Psoas muscle (tissue), 8 donors: ENCODE measurements around the gene PLXNB2. TPM values are rescaled to one million over a fixed set of nuclear protein-coding genes. Genes with fewer than 3 reads are reported as not detected.
A peak's percentile ranks its signal among the peaks of the same experiment; 100 is the strongest.
"Not testable (repeated sequence)": the region's sequence is repeated elsewhere in the genome, so short reads cannot be mapped to it uniquely, and the experiment has no call there.

ENCODE experiments used
- ATAC-seq, 4 donors: fragments of 200-7000 bp; cut with Tn5 transposase; one replicate each; pipeline ENCODE4 v1.9.1; 2020; ENCODE audit warnings: moderate library complexity in 3 of 4, mild to moderate bottlenecking in 2 of 4
- DNase-seq, 2 donors: peaks; one replicate each; pipeline ENCODE4 v3.0.0-alpha.2; 2020
- H3K27ac ChIP-seq: fragments of 200-600 bp; one replicate; pipeline ENCODE4 v1.8.0; 2022
- H3K27me3 ChIP-seq, 3 donors: fragments of 200-600 bp in 1 of 3; one replicate each; pipeline versions ENCODE4 v1.6.1 to v1.8.0; 2013 to 2022; ENCODE audit warnings: low read length in 2 of 3, mild to moderate bottlenecking in 2 of 3, moderate library complexity in 1 of 3; ENCODE audit not compliant: insufficient read depth in 3 of 3
- H3K36me3 ChIP-seq, 2 donors: fragments of 200-600 bp in 1 of 2; one replicate each; pipeline versions ENCODE4 v1.6.1 to v1.8.0; 2013 to 2022; ENCODE audit warnings: low read depth in 1 of 2, mild to moderate bottlenecking in 1 of 2, moderate library complexity in 1 of 2; ENCODE audit not compliant: insufficient read depth in 1 of 2
- H3K4me1 ChIP-seq: fragments of 200-600 bp; one replicate; pipeline ENCODE4 v1.8.0; 2022
- H3K4me3 ChIP-seq: fragments of 200-600 bp; one replicate; pipeline ENCODE4 v1.8.0; 2022; ENCODE audit warnings: mild to moderate bottlenecking
- H3K9me3 ChIP-seq: fragments of 200-600 bp; one replicate; pipeline ENCODE4 v1.8.0; 2022
- CTCF ChIP-seq: fragments of 200-600 bp; IDR thresholded peaks from one replicate; pipeline ENCODE4 v1.8.0; 2022; ENCODE audit warnings: antibody characterized with exemption
- WGBS, 3 donors: extraction: QIAGEN DNeasy Blood & Tissue Kit; methylation state at CpG; one replicate each; pipeline versions ENCODE4 v1.1.6 to v1.1.7; 2013; 5-methylcytosine and 5-hydroxymethylcytosine counted together
- intact Hi-C, 2 donors: fragments of 100-400 bp; cut with DNase I; formaldehyde crosslinking; loops; one replicate each; pipeline versions ENCODE4 v1.11.0 to v1.14.2; 2022
- polyA plus RNA-seq, 3 donors: library from polyadenylated mRNA; stranded (reverse); fragments of 200-250 nt; gene quantifications; one replicate each; pipeline ENCODE4 v1.2.3, GENCODE V29; 2013
- total RNA-seq, 4 donors: library from RNA; stranded (reverse); fragmentation: NEBNext Ultra II Directional in 2 of 4; extraction: Animal tissue kit (Norgen Biotek cat#: 25700) in 2 of 4; gene quantifications; one replicate each; pipeline versions ENCODE4 v1.2.1 to v1.2.4, GENCODE V29; 2021 to 2023
- donor health status: healthy with polysubstance abuse.
- donor health status: DM: no; HTN: no; CAD: no; lungs with moderate emphysema.
- donor health status: Bipolar disorder and iron deficiency.
- donor health status: healthy.
- donor health status: DM: yes; HTN: yes; CAD: no.
- donor health status: DM: no; HTN: no; CAD: no.
- donor health status: DM: no; HTN: no; CAD: no.
- donor health status: DM: yes; HTN: yes; CAD: no.

Gene PLXNB2
- total and polyA plus RNA-seq, 7 donors: 3.9 to 43.7 (median 13.6) TPM

GRCh38 chr22:50274771-50275170, 32.7 kb downstream of the PLXNB2 start:
- Histone ChIP-seq H3K27me3 (peaks cover 0 to 14% (median 10%) of the 10 kb centered on the region in 3 donors), H3K4me1 (peaks cover 20% of the 10 kb centered on the region), H3K27ac (no peak overlapping the region), H3K9me3 (no peaks in the 10 kb centered on the region), H3K4me3 (no peak overlapping the region), H3K36me3 (peaks cover 0 to 38% of the 10 kb centered on the region in 2 donors)
- no peak for TF ChIP-seq CTCF
- 68 to 77% (median 71%) methylated on average over 7 of the region's 7 CpGs for WGBS, 3 donors
- DNase-seq: no peak
- intact Hi-C loops: no loop called here
- no peak for ATAC-seq

- Histone ChIP-seq H3K4me3 (no peak overlapping the region), H3K36me3 (peaks cover 0 to 33% of the 10 kb centered on the region in 2 donors), H3K9me3 (no peaks in the 10 kb centered on the region), H3K27me3 (peaks cover 0 to 16% (median 10%) of the 10 kb centered on the region in 3 donors), H3K27ac (no peak overlapping the region), H3K4me1 (peaks cover 23% of the 10 kb centered on the region)
- peak; percentile 30 for TF ChIP-seq CTCF
- 20 to 22% (median 21%) methylated on average over 7 of the region's 7 CpGs for whole genome bisulfite sequencing, 3 donors
- intact Hi-C loops: no loop called here
- ATAC-seq: peak; percentile 41 to 62 (median 55)
- peak in 1 of 2 donors; percentile 55 for DNase-seq
These were observed 33.1 kb downstream of the PLXNB2 start for GRCh38 chr22:50274311-50274710.

GRCh38 chr22:50273781-50274180, 33.7 kb downstream of the PLXNB2 start:
- H3K9me3 ChIP-seq, H3K4me3 ChIP-seq, intact Hi-C loops, H3K27ac ChIP-seq, DNase-seq, ATAC-seq: not testable (repeated sequence)
- Histone ChIP-seq H3K27me3 (peaks cover 0 to 20% (median 10%) of the 10 kb centered on the region in 3 donors), H3K4me1 (peaks cover 23% of the 10 kb centered on the region), H3K36me3 (peaks cover 0 to 28% of the 10 kb centered on the region in 2 donors)
- WGBS, 3 donors: 76 to 85% (median 79%) methylated on average over 9 to 10 of the region's 10 CpGs

- H3K27me3 ChIP-seq: peaks cover 0 to 20% (median 10%) of the 10 kb centered on the region in 3 donors
- H3K27ac ChIP-seq, intact Hi-C loops, ATAC-seq, H3K4me3 ChIP-seq, DNase-seq, H3K9me3 ChIP-seq: not testable (repeated sequence)
- 45 to 49% (median 48%) methylated on average over 9 to 11 of the region's 11 CpGs for WGBS, 3 donors
- H3K4me1 ChIP-seq: peaks cover 23% of the 10 kb centered on the region
- H3K36me3 ChIP-seq: peaks cover 0 to 23% of the 10 kb centered on the region in 2 donors
- peak; percentile 6 for TF ChIP-seq CTCF
These were observed 34.1 kb downstream of the PLXNB2 start for GRCh38 chr22:50273352-50273751.

GRCh38 chr22:50272044-50272802, 35.2 kb downstream of the PLXNB2 start:
- no peak for DNase-seq
- H3K36me3 ChIP-seq: peaks cover 0 to 12% of the 10 kb centered on the region in 2 donors
- no peak for TF ChIP-seq CTCF
- H3K4me1 ChIP-seq: peaks cover 24% of the 10 kb centered on the region
- WGBS, 3 donors: 42 to 59% (median 54%) methylated on average over 13 to 26 of the region's 26 CpGs
- H3K27me3 ChIP-seq: peaks cover 0 to 20% (median 10%) of the 10 kb centered on the region in 3 donors
- no peak for ATAC-seq
- no peak overlapping the region for H3K27ac ChIP-seq
- peak overlapping the region; percentile 65 for H3K4me3 ChIP-seq
- intact Hi-C loops: no loop called here
- H3K9me3 ChIP-seq: no peaks in the 10 kb centered on the region
